GDM1 (cell line): ENCODE measurements around the gene MRM1.

Experiments used
- DNase-seq: peaks from one replicate; lab custom pipeline; 2025; lab: John Stamatoyannopoulos, UW

Gene MRM1

DNA sequence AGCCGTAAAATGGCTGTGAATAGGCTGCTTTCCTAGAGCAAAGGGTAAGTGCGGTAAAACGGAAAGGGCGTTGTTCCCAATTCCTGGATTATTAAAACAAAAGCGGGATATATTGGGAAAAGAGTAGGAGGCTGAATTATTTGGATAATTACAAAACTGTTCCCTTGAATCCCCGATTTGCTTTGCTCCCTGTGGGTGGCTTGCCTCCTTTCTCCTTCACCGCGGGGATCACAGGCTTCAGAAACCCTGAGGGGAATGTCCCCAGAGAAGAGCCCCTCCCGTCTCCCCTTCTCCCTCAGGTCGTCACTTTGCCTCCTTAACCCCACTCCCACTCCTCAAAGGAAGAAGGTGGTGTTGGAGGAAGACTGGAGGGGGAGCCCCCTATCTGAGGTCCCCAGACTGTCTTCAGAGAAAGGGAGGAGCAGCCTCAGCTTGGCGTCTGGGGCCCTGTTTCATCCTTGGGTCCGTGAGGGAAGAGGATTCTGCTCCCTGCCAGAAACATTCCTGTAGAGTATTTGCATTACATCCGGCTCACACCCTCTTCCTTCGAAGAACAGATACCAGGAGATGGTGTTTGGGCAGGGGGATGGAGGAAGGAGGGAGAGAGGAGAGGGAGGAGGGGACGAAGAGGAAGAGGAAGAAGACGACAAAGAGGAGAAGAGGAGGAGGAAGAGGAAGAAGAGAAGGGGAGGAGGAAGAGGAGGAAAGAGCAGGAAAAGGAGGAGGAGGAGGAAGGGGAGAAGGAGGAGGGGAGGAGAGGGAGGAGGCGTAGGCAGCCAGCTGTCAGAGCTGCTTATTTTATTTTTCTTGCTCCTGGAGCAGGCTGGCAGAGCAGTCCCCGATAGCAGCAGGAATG, 31.8 kb downstream of the MRM1 start:
- DNase-seq, result no peak

- DNase-seq, result no peak
Observed at GRCh38 chr17:36640346-36640745, 39.0 kb downstream of the MRM1 start.

DNA sequence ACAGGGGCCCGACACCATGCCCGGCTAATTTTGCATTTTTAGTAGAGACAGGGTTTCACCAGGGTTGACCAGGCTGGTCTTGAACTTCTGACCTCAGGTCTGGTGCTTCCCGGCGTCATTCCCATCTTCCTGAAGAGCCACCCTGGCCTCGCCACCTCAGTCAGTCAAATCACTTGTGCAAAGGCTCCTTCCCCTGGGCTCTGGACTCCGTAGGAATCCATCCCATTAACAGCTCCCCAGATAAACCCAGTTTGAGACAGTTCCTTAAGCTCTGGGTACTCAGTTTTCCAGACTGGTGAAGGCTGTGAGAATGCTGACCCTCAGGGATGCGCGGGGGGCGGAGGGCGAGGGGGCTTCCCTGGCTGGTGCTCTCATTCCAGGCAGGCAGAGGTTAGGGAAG, 39.5 kb downstream of the MRM1 start:
- DNase-seq, result no peak

GRCh38 chr17:36641331-36641876, 40.0 kb downstream of the MRM1 start:
- DNase-seq, result no peak

GRCh38 chr17:36641877-36642845, 40.8 kb downstream of the MRM1 start:
- no peak for DNase-seq

GRCh38 chr17:36643086-36643685, 41.8 kb downstream of the MRM1 start:
- DNase-seq, result no peak

GRCh38 chr17:36645422-36645821, 44.0 kb downstream of the MRM1 start:
- no peak for DNase-seq

GRCh38 chr17:36647636-36648035, 46.3 kb downstream of the MRM1 start:
- DNase-seq, result no peak

- DNase-seq, result no peak
Observed at GRCh38 chr17:36650096-36650775, 48.9 kb downstream of the MRM1 start.

- DNase-seq, result no peak
Observed at GRCh38 chr17:36653374-36653773, 52.0 kb downstream of the MRM1 start.

DNA sequence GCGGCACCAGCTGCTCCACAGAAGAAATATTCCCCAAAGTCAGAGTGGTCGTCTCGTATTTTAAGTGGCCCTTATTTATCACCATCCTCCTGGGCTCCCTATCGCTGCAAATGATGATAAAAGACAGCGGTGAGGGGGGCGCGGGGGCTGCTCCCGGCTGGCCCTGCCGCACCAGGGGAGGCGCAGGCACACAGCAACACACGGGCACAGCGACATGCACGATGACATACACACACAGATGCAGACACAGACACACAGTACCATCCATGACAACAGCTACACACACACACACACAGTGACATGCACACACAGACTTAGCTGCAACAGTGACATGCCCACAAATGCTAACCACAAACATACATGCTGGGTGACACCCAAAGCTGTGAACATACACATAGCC, 52.5 kb downstream of the MRM1 start:
- DNase-seq, result no peak

- DNase-seq, result no peak
Observed at GRCh38 chr17:36655726-36656125, 54.3 kb downstream of the MRM1 start.

DNA sequence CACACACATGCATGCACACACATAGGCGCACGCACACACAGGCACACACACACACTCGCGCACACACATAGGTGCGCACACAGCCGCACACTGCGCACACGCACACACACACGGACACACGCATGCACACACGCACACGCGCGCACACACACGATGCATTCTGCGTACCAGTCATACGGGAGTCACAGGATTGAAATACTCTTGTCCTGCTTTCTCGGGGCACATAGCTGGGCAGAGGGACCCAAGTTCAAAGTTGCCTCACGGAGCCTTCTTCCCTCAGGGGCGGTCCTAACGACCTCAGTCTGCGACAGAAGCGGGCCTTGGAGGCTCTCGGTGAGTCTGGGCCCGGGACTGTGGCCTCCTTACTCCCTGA, 56.0 kb downstream of the MRM1 start:
- DNase-seq, result no peak

DNA sequence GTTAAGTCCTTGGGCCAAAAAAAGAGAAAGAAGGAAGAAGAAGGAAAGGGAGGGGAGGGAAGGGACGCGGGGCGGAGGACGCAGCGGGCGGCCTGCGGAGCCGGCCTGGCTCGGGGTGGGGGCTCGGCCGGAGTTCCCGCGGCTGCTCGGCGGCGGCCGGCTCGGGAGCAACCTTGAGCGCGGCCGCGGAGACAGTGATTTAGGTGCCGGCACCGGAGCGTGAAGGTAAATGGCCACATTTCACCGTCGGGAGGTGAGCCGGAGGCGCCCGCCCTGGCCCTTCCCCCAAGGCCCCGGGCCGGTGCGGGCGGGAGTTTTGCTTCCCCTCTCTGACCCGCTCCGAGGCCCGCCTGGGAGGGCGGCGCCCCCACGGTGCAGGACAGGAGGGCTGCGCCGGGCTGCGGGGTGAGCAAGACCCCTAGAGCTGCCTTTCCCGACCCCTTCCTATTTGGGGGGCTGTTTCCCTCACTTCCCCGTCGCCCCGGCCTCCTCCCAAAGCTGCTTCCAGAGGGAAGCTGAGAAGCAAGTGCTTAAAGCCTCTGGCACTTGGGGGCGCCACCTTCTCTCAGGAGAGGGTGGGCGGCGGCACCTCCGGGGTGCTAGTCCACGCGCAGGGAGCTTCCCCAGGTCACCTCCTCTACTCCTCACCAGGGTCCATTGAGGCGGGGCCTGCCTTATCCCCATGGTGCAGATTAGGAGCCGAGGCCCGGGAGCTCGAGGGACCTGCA, 56.5 kb downstream of the MRM1 start:
- no peak for DNase-seq
